ENCODE measurements around the gene GALNT14. TPM values are rescaled to one million over a fixed set of nuclear protein-coding genes. Genes with fewer than 3 reads are reported as not detected.
"Not testable (repeated sequence)": the region's sequence is repeated elsewhere in the genome, so short reads cannot be mapped to it uniquely, and the experiment has no call there.

GALNT14 gene
- total RNA-seq, 1 donor: 0.72 TPM

DNA sequence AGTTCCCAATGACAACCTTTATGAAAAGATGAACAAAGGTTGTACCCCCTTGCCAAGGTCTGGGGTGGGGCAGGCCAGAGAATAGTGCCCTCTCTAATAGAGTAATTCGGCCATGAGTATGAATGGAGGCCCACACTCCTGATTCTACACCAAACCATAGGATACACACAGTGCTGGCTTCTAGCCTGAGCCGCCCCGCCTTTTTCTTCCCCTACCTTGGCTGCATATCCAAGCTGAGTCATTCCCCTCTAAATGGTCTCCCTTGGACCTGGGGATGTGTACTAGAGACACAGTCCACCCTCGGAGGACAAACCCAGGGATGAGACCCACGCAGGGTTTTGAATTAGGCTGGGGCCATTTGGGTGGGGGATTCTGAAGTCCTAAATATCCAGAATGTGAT is 223.8 kb downstream of the GALNT14 start:
- TF ChIP-seq, protein P1, sequence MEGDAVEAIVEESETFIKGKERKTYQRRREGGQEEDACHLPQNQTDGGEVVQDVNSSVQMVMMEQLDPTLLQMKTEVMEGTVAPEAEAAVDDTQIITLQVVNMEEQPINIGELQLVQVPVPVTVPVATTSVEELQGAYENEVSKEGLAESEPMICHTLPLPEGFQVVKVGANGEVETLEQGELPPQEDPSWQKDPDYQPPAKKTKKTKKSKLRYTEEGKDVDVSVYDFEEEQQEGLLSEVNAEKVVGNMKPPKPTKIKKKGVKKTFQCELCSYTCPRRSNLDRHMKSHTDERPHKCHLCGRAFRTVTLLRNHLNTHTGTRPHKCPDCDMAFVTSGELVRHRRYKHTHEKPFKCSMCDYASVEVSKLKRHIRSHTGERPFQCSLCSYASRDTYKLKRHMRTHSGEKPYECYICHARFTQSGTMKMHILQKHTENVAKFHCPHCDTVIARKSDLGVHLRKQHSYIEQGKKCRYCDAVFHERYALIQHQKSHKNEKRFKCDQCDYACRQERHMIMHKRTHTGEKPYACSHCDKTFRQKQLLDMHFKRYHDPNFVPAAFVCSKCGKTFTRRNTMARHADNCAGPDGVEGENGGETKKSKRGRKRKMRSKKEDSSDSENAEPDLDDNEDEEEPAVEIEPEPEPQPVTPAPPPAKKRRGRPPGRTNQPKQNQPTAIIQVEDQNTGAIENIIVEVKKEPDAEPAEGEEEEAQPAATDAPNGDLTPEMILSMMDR (IDR thresholded peaks at IDR 0.05; ENCODE audit: insufficient read depth, low read length): no peak
- no peak overlapping the region for H3K4me3 ChIP-seq (ENCODE audit: low read depth, low read length)
- DNase-seq (ENCODE audit: low read depth): no peak

DNA sequence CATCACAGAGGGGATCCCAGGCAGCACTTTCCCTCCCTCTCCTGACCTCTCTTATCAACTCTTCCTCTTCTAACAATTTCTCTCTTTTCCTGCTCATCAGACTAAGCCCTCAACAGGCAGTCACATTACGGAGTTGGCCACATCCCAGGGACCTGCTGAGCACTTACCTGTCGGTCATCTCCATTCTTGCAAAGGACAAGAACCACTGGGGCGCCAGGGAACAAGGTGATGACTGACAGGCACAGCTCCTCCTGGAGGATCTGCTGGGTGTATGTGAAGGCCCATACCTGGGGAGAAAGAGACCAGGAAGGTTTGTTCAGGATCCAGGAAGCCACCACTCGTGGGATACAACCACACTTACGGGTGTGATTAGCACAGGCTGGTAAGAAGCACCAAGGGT is 226.2 kb downstream of the GALNT14 start:
- no peak for DNase-seq (ENCODE audit: low read depth)
- TF ChIP-seq, protein P1 (IDR thresholded peaks at IDR 0.05; ENCODE audit: insufficient read depth, low read length): no peak
- no peak overlapping the region for H3K4me3 ChIP-seq (ENCODE audit: low read depth, low read length)

GRCh38 chr2:30911327-30911726 is 226.9 kb downstream of the GALNT14 start:
- TF ChIP-seq, protein P1 (IDR thresholded peaks at IDR 0.05; ENCODE audit: insufficient read depth, low read length): no peak
- no peak for DNase-seq (ENCODE audit: low read depth)
- H3K4me3 ChIP-seq (ENCODE audit: low read depth, low read length): no peak overlapping the region

- no peak for DNase-seq (ENCODE audit: low read depth)
- TF ChIP-seq, protein P1 (IDR thresholded peaks at IDR 0.05; ENCODE audit: insufficient read depth, low read length): no peak
Observed at GRCh38 chr2:30910686-30911085, 227.6 kb downstream of the GALNT14 start.

GRCh38 chr2:30904437-30904836 is 233.8 kb downstream of the GALNT14 start:
- H3K4me3 ChIP-seq (ENCODE audit: low read depth, low read length); DNase-seq (ENCODE audit: low read depth): not testable (repeated sequence)

More at GRCh38 chr2:30910686-30911085, 227.6 kb downstream of the GALNT14 start:
- H3K4me3 ChIP-seq (ENCODE audit: low read depth, low read length): no peak overlapping the region

DNA sequence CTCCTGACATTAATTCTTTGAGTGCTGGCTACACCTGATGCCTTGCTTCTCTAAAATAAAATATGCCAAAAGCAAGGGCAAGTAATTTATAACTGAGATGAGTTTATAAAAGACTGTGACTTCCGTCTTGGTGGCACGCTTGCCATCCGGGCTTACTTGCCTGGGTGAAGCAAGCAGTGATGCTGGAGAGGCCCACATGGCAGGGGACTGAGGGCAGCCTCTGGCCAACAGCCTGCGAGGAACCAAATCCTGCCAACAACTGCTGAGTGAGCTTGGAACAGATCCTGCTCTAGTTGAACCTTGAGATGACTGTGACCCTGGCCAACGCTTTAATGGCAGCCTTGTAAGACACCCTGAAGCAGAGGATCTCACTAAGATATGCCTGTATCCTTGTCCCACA is 234.9 kb downstream of the GALNT14 start:
- TF ChIP-seq, protein P1 (IDR thresholded peaks at IDR 0.05; ENCODE audit: insufficient read depth, low read length): no peak
- no peak overlapping the region for H3K4me3 ChIP-seq (ENCODE audit: low read depth, low read length)
- no peak for DNase-seq (ENCODE audit: low read depth)

- DNase-seq (ENCODE audit: low read depth): no peak
- no peak overlapping the region for H3K4me3 ChIP-seq (ENCODE audit: low read depth, low read length)
- TF ChIP-seq, protein P1 (IDR thresholded peaks at IDR 0.05; ENCODE audit: insufficient read depth, low read length): no peak
Observed at GRCh38 chr2:30900381-30900780, 237.9 kb downstream of the GALNT14 start.

Measured in fibroblast of the aortic adventitia (primary cell).